Measurements from ENCODE around the gene FAM120B.

Gene FAM120B

DNA sequence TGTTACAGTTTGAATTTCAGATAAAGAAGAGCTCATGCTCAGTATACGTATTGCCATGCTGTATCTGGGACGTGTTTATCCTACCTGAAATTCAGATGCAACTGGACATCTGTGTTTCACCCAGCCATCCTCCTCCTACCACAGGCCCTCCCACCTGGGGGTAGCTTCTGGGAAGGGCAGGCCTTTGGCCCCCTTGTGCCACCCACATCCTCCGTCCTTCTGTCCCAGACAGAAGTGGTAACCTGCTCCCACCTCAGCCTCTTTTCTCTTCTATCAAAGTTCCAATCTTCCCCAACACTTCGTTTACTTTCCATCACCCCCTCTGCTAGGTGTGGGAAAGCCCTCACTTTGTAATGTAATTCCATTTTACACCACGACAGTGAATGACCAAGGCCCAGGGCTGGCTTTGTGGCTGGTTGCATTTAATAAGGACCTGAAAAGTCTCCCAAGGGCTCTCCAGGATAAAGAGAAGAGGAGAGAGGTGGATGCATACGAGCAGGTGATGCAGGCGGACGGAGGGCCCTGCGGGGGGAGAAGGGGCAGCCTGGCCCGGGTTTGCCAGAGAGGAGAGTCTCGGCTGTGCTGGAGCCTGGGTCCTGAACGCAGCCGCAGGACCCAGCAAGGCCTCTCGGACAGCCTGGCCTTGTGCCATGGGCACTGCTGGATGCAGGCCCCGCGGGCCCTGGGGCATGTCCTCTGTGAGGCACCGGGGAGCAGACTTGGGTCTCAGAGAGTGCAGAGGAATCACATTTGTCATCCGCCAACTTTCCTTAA lies 148.1 kb downstream of the FAM120B start:
- TF ChIP-seq, protein P1, sequence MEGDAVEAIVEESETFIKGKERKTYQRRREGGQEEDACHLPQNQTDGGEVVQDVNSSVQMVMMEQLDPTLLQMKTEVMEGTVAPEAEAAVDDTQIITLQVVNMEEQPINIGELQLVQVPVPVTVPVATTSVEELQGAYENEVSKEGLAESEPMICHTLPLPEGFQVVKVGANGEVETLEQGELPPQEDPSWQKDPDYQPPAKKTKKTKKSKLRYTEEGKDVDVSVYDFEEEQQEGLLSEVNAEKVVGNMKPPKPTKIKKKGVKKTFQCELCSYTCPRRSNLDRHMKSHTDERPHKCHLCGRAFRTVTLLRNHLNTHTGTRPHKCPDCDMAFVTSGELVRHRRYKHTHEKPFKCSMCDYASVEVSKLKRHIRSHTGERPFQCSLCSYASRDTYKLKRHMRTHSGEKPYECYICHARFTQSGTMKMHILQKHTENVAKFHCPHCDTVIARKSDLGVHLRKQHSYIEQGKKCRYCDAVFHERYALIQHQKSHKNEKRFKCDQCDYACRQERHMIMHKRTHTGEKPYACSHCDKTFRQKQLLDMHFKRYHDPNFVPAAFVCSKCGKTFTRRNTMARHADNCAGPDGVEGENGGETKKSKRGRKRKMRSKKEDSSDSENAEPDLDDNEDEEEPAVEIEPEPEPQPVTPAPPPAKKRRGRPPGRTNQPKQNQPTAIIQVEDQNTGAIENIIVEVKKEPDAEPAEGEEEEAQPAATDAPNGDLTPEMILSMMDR (IDR thresholded peaks at IDR 0.05; ENCODE audit: extremely low read depth, missing control alignments): no peak
- no peak for DNase-seq (ENCODE audit: low spot score)

DNA sequence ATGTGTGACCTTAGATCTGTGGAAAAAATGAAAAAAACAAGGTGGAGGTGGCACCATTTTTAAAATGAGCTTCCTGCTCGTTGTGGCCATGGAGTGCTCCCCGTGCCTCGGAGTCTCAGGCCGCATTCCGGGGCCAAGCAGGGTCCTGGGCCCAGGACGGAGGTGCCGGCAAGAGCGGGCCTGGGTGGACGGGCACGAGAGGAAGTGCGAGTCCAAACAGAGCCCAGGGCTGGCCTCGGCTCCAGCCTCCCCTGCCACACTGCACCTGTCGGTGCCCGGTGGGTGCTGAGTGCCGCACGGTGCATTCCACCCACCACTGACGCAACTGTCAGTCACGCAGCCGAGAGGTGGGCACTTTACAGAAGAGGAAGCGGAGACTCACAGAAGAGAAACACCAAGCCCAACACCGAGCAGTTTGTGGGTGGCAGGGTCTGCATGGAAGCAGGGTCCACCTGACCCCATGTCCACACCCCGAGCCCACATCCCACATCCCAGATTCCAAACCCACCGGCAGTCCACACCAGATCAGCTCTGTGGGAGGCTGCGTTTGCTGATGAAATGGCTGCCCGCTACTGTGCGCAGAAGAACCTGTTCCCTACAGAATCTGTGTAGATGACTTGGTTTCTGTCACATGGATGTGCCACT lies 148.9 kb downstream of the FAM120B start:
- no peak for DNase-seq (ENCODE audit: low spot score)
- TF ChIP-seq, protein P1 (IDR thresholded peaks at IDR 0.05; ENCODE audit: extremely low read depth, missing control alignments): no peak

DNA sequence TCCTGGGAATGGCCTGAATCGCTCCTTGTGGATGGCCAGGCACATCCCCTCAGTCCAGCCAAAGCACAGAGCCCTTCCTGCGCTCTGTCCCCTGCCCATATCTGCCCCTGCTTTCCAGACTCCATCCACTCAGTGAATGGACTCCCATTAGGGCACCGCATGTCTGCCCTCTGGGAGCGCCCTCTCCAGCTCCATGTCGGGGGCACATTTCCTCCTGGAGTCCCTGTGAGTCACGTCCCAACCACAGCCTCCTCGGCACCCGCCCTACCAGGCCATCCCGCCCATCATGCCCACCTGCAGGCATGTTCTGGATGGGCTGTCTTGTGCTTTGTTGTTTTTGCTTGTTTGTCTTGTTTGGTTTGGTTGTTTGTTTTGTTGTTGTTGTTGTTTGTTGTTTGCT lies 149.8 kb downstream of the FAM120B start:
- TF ChIP-seq, protein P1 (IDR thresholded peaks at IDR 0.05; ENCODE audit: extremely low read depth, missing control alignments): no peak
- DNase-seq (ENCODE audit: low spot score): no peak

Measured in GM20000 (cell line).